HEK293 (cell line): ENCODE measurements around the gene TSPEAR.

ENCODE experiments used
- PRDM4 ChIP-seq: fragments of 450-650 bp; formaldehyde crosslinking; IDR thresholded peaks from 2 replicates; pipeline ENCODE4 v1.5.1; 2017; ENCODE audit warnings: missing biosample characterization, missing genetic modification characterization
- REST ChIP-seq: fragments of 450-650 bp; formaldehyde crosslinking; IDR thresholded peaks from 2 replicates; pipeline ENCODE4 v1.5.1; 2016; ENCODE audit warnings: missing biosample characterization, missing genetic modification characterization
- YY2 ChIP-seq: fragments of 450-650 bp; formaldehyde crosslinking; IDR thresholded peaks from 2 replicates; pipeline ENCODE4 v1.5.1; 2016; ENCODE audit warnings: missing biosample characterization, missing genetic modification characterization
- ZBTB1 ChIP-seq: fragments of 450-650 bp; formaldehyde crosslinking; IDR thresholded peaks from 2 replicates; pipeline ENCODE4 v1.5.1; 2016; ENCODE audit warnings: missing biosample characterization, missing genetic modification characterization
- ZFP37 ChIP-seq: fragments of 450-650 bp; formaldehyde crosslinking; IDR thresholded peaks from 2 replicates; pipeline ENCODE4 v1.5.1; 2016; ENCODE audit warnings: missing biosample characterization, missing genetic modification characterization
- ZNF280C ChIP-seq: fragments of 450-650 bp; formaldehyde crosslinking; IDR thresholded peaks from 2 replicates; pipeline ENCODE4 v1.5.1; 2016; ENCODE audit warnings: missing biosample characterization, missing genetic modification characterization
- ZNF280D ChIP-seq: fragments of 450-650 bp; formaldehyde crosslinking; IDR thresholded peaks from 2 replicates; pipeline ENCODE4 v1.5.1; 2016; ENCODE audit warnings: missing biosample characterization, missing genetic modification characterization
- ZNF555 ChIP-seq: fragments of 450-650 bp; formaldehyde crosslinking; conservative IDR thresholded peaks from 2 replicates; pipeline ENCODE4 v1.5.1; 2017; ENCODE audit warnings: missing biosample characterization, mild to moderate bottlenecking, missing genetic modification characterization, inconsistent platforms
- ZNF561 ChIP-seq: fragments of 450-650 bp; IDR thresholded peaks from 2 replicates; pipeline ENCODE4 v1.5.1; 2018; ENCODE audit warnings: missing biosample characterization, missing genetic modification characterization, borderline replicate concordance
- TF ChIP-seq, protein P1 (sequence below): fragments of 450-650 bp; formaldehyde crosslinking; IDR thresholded peaks from 2 replicates; pipeline ENCODE4 v1.5.1; 2016; ENCODE audit warnings: missing biosample characterization, missing genetic modification characterization
- TF ChIP-seq, protein P2 (sequence below): fragments of 450-650 bp; IDR thresholded peaks from 2 replicates; pipeline ENCODE4 v1.5.1; 2018; ENCODE audit warnings: missing biosample characterization, mild to moderate bottlenecking, missing genetic modification characterization

- TF ChIP-seq ZNF280D (tag by site-specific recombination) (no peak), REST (tag by site-specific recombination) (no peak), YY2 (tag by site-specific recombination) (no peak), ZNF561 (tag by site-specific recombination) (no peak), ZNF280C (no peak), ZFP37 (no peak), PRDM4 (tag by site-specific recombination) (no peak), ZBTB1 (tag by site-specific recombination) (no peak), ZNF555 (tag by site-specific recombination) (no peak)
- TF ChIP-seq, protein P1, sequence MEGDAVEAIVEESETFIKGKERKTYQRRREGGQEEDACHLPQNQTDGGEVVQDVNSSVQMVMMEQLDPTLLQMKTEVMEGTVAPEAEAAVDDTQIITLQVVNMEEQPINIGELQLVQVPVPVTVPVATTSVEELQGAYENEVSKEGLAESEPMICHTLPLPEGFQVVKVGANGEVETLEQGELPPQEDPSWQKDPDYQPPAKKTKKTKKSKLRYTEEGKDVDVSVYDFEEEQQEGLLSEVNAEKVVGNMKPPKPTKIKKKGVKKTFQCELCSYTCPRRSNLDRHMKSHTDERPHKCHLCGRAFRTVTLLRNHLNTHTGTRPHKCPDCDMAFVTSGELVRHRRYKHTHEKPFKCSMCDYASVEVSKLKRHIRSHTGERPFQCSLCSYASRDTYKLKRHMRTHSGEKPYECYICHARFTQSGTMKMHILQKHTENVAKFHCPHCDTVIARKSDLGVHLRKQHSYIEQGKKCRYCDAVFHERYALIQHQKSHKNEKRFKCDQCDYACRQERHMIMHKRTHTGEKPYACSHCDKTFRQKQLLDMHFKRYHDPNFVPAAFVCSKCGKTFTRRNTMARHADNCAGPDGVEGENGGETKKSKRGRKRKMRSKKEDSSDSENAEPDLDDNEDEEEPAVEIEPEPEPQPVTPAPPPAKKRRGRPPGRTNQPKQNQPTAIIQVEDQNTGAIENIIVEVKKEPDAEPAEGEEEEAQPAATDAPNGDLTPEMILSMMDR (tag by site-specific recombination) = no peak
- TF ChIP-seq, protein P2, sequence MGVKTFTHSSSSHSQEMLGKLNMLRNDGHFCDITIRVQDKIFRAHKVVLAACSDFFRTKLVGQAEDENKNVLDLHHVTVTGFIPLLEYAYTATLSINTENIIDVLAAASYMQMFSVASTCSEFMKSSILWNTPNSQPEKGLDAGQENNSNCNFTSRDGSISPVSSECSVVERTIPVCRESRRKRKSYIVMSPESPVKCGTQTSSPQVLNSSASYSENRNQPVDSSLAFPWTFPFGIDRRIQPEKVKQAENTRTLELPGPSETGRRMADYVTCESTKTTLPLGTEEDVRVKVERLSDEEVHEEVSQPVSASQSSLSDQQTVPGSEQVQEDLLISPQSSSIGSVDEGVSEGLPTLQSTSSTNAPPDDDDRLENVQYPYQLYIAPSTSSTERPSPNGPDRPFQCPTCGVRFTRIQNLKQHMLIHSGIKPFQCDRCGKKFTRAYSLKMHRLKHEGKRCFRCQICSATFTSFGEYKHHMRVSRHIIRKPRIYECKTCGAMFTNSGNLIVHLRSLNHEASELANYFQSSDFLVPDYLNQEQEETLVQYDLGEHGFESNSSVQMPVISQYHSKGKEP (tag by site-specific recombination) = no peak
These were observed 251.0 kb downstream of the TSPEAR start for GRCh38 chr21:44460441-44460755.
